Fibroblast of lung (primary cell): Measurements from ENCODE around the gene ASTN2. TPM values are rescaled to one million over a fixed set of nuclear protein-coding genes. Genes with fewer than 3 reads are reported as not detected.
A peak's percentile ranks its signal among the peaks of the same experiment; 100 is the strongest.

Experiments
- DNase-seq, 2 donors: peaks; one replicate each; pipeline versions ENCODE4 v3.0.0 to v3.0.0-alpha.2; 2010; ENCODE audit warnings: low read depth in 2 of 2
- H2AFZ ChIP-seq: 2 replicates; pipeline ENCODE4 v1.5.1; 2012; ENCODE audit warnings: low read length, control low read depth, inconsistent platforms
- H3K27ac ChIP-seq: 2 replicates; pipeline ENCODE4 v1.5.1; 2011; ENCODE audit warnings: low read length, control low read depth; ENCODE audit not compliant: insufficient read depth
- H3K27me3 ChIP-seq: 2 replicates; pipeline ENCODE4 v1.5.1; 2011; ENCODE audit warnings: mild to moderate bottlenecking, low read length; ENCODE audit not compliant: control insufficient read depth, insufficient read depth
- H3K36me3 ChIP-seq: 2 replicates; pipeline ENCODE4 v1.5.1; 2011; ENCODE audit warnings: low read length; ENCODE audit not compliant: control insufficient read depth, insufficient read depth
- H3K4me1 ChIP-seq: 2 replicates; pipeline ENCODE4 v1.5.1; 2011; ENCODE audit warnings: low read length; ENCODE audit not compliant: control insufficient read depth, insufficient read depth; ENCODE audit errors: extremely low read depth
- H3K4me2 ChIP-seq: 2 replicates; pipeline ENCODE4 v1.5.1; 2011; ENCODE audit warnings: low read length, control low read depth; ENCODE audit not compliant: insufficient read depth; ENCODE audit errors: extremely low read depth
- H3K4me3 ChIP-seq, 4 experiments: fragments of 200-600 bp in 1 of 4; sonication (generic) in 1 of 4; replicated peaks in 1 of 4; 2 replicates each; pipeline ENCODE4 v1.5.1; 2011 to 2016; ENCODE audit warnings: low read length in 4 of 4, low read depth in 3 of 4, mild to moderate bottlenecking in 3 of 4, control low read depth in 2 of 4, inconsistent platforms in 1 of 4, mixed read lengths in 1 of 4; ENCODE audit not compliant: insufficient read depth in 1 of 4; ENCODE audit errors: control extremely low read depth in 1 of 4
- H3K79me2 ChIP-seq: 2 replicates; pipeline ENCODE4 v1.5.1; 2012; ENCODE audit warnings: mild to moderate bottlenecking, low read length, inconsistent platforms; ENCODE audit not compliant: control insufficient read depth, insufficient read depth
- H3K9ac ChIP-seq: 2 replicates; pipeline ENCODE4 v1.5.1; 2011; ENCODE audit warnings: mild to moderate bottlenecking, low read length, control low read depth; ENCODE audit not compliant: insufficient read depth
- H3K9me3 ChIP-seq: 2 replicates; pipeline ENCODE4 v1.5.1; 2012; ENCODE audit warnings: low read depth, low read length; ENCODE audit not compliant: control insufficient read depth, insufficient read depth
- H4K20me1 ChIP-seq: 2 replicates; pipeline ENCODE4 v1.5.1; 2011; ENCODE audit warnings: low read length; ENCODE audit not compliant: control insufficient read depth, insufficient read depth; ENCODE audit errors: extremely low read depth
- CTCF ChIP-seq, 2 donors: IDR thresholded peaks in 1 of 2; conservative IDR thresholded peaks in 1 of 2; 1 replicate in 1 of 2; 2 replicates in 1 of 2; pipeline ENCODE4 v1.5.1; 2011 to 2012; ENCODE audit warnings: low read length in 2 of 2, control low read depth in 1 of 2, inconsistent platforms in 1 of 2, low read depth in 1 of 2, mild to moderate bottlenecking in 1 of 2
- EZH2 ChIP-seq: IDR thresholded peaks from 2 replicates; pipeline ENCODE4 v1.5.1; 2012; ENCODE audit warnings: low read length, control low read depth, mild to moderate bottlenecking; ENCODE audit errors: missing control alignments
- polyA plus RNA-seq, 2 donors: library from polyadenylated mRNA; depleted of rRNA in 1 of 2; stranded (reverse) in 1 of 2; unstranded in 1 of 2; fragments of >200 nt; gene quantifications; 2 replicates each; pipeline ENCODE4 v1.2.1, GENCODE V29; 2011 to 2012; ENCODE audit warnings: missing spikeins in 1 of 2
- total RNA-seq: library from RNA; depleted of rRNA; stranded (reverse); fragments of >200 nt; gene quantifications from 2 replicates; pipeline ENCODE4 v1.2.1, GENCODE V29; 2014

ASTN2 gene
- total and polyA plus RNA-seq, 2 donors (not counting 1 experiment from before 2014, with no cell fraction given), result 2.2 to 19.2 TPM

- H3K4me3 ChIP-seq, result no peak overlapping the region
- H3K9ac ChIP-seq, result no peak overlapping the region
- DNase-seq, result no peak
- H4K20me1 ChIP-seq, result no peaks in the 10 kb centered on the region
- H3K4me2 ChIP-seq, result no peak overlapping the region
- no peaks in the 10 kb centered on the region for H3K79me2 ChIP-seq
- no peaks in the 10 kb centered on the region for H3K27me3 ChIP-seq
- no peaks in the 10 kb centered on the region for H3K9me3 ChIP-seq
- peaks cover 3% of the 10 kb centered on the region for H3K4me1 ChIP-seq
- no peak overlapping the region for H2AFZ ChIP-seq
- TF ChIP-seq EZH2 (no peak), CTCF (conservative IDR thresholded peaks at IDR 0.05 in 1 of 2, IDR thresholded peaks at IDR 0.05 in 1 of 2; ENCODE audit: low read depth in 1 of 2, low read length in 2 of 2) (no peak)
- H3K36me3 ChIP-seq, result no peaks in the 10 kb centered on the region
- H3K27ac ChIP-seq, result no peak overlapping the region
Measured at GRCh38 chr9:116389541-116390302, 1025.1 kb downstream of the ASTN2 start.

DNA sequence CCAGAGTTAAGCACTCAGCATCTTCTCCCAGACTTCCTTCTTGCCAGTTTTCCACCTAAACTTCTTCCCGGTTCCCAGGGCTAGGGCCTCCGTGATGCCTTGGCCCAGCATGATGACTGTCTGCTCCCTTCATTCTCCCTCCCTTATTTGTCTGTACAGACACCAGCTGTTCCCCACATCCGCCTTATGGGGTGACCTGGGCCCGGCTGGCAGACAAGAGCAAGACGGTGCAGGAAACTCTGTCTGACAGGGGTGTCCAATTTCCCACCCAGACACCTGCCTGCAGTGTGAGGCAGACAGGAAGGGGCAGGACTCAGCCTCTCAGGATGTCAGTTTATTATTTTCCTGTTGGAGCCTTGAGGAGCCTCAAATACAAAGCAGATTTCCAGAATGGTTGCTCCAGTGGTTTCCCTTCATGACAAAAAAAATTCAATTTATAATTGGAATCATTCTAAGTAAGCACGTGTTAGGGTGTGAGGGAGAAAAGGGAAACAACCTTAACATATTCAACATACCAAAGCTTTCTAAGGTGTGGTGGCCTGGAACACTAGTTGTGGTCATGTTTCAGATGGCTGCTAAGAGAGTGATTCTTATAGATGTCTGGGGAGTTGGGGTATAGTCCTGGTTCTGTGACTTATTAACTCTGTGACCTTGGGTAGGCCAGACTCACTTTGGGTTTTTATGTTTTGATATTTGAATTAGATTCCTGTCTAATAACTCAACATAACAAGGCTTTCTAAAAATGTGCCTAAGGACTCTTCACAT lies 1026.7 kb downstream of the ASTN2 start:
- Histone ChIP-seq H3K4me1 (peaks cover 3% of the 10 kb centered on the region), H4K20me1 (no peaks in the 10 kb centered on the region), H3K36me3 (no peaks in the 10 kb centered on the region), H3K9ac (no peak overlapping the region), H3K9me3 (no peaks in the 10 kb centered on the region), H3K79me2 (no peaks in the 10 kb centered on the region), H2AFZ (no peak overlapping the region), H3K27me3 (no peaks in the 10 kb centered on the region), H3K4me3 (no peak overlapping the region), H3K27ac (no peak overlapping the region), H3K4me2 (no peak overlapping the region)
- no peak for TF ChIP-seq CTCF (conservative IDR thresholded peaks at IDR 0.05 in 1 of 2, IDR thresholded peaks at IDR 0.05 in 1 of 2; ENCODE audit: low read depth in 1 of 2, low read length in 2 of 2)
- no peak for TF ChIP-seq EZH2
- DNase-seq, result peak in 1 of 2 donors; percentile 8

- DNase-seq, result peak in 1 of 2 donors; percentile 40
- H3K36me3 ChIP-seq, result no peaks in the 10 kb centered on the region
- H2AFZ ChIP-seq, result no peak overlapping the region
- no peaks in the 10 kb centered on the region for H3K79me2 ChIP-seq
- no peaks in the 10 kb centered on the region for H3K27me3 ChIP-seq
- no peaks in the 10 kb centered on the region for H3K9me3 ChIP-seq
- no peak overlapping the region for H3K4me3 ChIP-seq
- no peak for TF ChIP-seq EZH2
- TF ChIP-seq CTCF (conservative IDR thresholded peaks at IDR 0.05 in 1 of 2, IDR thresholded peaks at IDR 0.05 in 1 of 2; ENCODE audit: low read depth in 1 of 2, low read length in 2 of 2), result no peak
- no peaks in the 10 kb centered on the region for H4K20me1 ChIP-seq
- no peak overlapping the region for H3K27ac ChIP-seq
- H3K4me1 ChIP-seq, result peaks cover 3% of the 10 kb centered on the region
- no peak overlapping the region for H3K4me2 ChIP-seq
- no peak overlapping the region for H3K9ac ChIP-seq
Measured at GRCh38 chr9:116383936-116384335, 1030.9 kb downstream of the ASTN2 start.
